GM19043 (cell line): Measurements from ENCODE around the gene FAM3B.
A peak's percentile ranks its signal among the peaks of the same experiment; 100 is the strongest.

Experiments used
- ATAC-seq: cut with Tn5 transposase; IDR thresholded peaks from one replicate; pipeline ENCODE4 v1.9.1; 2021; ENCODE audit warnings: low read depth; ENCODE audit not compliant: unreplicated experiment

The FAM3B gene

DNA sequence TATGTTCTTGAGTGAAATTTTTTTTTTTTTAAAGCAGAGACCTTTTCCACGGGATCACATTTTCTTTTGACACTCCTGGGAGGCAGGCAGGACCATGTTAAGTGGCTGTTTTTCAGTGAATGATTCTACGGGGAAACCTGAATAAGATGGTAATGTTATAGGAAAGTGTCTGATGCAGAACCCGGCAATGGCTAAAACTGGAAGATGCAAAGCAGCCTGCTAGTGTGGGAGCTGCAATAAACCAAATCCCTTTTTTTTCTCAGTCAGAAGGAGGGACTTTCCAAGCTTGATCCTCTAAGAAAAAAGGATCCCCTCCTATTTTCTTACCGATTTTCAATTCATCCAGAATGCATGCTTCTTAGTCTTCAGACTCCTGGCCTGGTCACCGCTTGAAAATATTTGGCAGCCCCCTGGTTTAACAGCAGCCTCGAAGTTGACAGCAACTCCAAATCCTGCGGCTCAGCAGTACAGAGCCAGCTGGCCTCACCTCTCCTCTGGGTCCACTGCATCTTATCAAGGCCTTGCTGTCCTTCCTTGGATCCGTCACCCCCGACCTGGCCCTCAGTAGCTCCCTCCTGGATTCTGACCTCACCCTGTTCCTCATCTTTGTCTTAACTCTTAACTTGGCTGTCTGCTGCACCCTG is 50.8 kb downstream of the FAM3B start:
- no peak for ATAC-seq

DNA sequence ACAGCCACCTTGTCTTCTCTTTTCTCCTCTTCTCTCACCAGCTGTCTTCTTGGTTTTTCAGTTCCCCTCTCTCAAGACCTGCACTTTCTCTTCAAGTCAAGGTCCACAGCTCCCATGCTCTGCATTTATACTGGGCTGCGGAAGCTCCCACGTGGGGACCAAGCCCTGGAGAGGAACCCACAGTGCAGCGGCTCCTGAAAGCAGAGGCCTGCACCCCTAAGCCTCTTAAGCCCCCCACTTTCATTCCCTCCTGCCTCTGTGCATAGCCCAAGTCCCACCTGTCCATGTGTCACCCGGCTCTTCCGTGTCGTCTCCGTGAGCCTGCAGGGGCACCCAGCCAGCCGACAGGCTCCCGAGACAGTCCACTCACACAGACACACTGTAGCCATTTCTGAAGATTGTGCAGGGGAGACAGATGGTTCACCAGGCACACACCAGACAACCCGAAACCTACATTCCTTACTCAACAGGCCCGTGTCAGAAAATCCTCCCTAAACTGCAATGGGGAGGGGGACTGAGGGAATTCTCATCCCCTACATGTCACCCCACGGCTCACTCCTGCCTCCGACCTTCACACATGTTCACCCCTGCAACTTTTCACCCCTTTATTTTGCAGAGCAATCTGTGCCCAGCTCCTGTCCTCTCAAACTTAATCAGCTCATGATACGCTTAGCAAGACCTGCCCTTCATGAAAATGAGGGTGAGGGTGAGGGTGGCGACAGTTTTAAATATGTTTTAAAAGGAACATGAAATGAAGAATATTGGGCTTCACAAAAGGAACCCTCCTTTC is 51.5 kb downstream of the FAM3B start:
- ATAC-seq = peak; percentile 52

DNA sequence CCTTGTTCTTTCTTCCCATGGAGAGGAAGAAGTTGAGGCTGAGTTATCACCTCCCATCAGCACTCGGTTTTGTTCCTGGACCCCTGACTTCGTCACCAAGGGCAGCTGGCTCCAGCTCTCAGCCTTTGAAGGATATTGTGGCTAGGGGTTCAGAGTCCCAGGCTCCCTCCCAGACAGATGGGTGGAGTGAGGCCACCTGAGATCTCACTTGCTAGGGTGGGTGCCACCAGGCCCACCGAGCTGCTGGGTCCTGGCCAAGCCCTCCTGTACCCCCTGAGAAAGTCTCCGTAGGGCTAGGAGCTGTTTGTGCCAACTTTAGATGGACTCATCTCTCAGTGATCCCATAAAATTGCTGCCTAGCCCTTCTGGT is 52.1 kb downstream of the FAM3B start:
- no peak for ATAC-seq

DNA sequence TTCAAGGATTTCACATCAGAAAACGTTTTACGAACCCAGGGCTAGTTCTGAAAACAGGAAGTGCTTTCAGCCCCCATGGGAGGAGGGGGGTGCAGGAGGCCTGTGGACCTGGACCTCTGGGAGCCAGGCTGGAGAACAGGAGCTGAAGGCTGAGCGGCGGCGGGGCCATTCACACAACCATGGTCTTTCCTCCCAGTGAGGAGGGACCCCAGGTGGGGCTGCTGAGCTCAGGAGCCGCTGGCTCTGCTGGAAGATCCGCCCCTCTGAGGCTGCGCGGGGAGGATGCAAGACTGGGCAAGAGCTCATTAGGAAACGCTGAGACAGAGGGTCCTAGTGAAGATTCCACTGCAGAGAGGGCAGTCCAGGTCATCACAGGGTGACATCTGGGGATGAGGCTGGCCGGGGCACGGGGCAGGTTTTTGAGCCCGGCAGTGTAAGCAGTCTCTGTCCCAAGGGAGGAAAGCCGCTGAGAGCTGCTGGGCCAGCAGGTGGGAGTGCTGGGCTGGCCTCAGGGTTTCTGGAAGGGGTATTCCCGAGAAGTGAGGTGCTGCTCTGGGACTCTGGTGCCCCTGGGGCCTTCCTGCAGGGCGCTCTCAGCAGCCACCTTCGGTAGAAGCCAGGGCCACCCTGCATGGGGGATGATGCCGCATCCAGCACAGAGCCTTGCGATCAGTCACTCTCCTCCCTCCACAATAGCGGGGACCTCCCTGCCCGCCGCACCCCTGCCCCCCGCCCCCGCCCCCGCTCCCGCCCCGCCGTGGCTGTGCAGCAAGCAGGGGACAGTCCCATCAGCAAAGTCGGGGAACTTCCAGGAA is 52.7 kb downstream of the FAM3B start:
- ATAC-seq = peak; percentile 34

DNA sequence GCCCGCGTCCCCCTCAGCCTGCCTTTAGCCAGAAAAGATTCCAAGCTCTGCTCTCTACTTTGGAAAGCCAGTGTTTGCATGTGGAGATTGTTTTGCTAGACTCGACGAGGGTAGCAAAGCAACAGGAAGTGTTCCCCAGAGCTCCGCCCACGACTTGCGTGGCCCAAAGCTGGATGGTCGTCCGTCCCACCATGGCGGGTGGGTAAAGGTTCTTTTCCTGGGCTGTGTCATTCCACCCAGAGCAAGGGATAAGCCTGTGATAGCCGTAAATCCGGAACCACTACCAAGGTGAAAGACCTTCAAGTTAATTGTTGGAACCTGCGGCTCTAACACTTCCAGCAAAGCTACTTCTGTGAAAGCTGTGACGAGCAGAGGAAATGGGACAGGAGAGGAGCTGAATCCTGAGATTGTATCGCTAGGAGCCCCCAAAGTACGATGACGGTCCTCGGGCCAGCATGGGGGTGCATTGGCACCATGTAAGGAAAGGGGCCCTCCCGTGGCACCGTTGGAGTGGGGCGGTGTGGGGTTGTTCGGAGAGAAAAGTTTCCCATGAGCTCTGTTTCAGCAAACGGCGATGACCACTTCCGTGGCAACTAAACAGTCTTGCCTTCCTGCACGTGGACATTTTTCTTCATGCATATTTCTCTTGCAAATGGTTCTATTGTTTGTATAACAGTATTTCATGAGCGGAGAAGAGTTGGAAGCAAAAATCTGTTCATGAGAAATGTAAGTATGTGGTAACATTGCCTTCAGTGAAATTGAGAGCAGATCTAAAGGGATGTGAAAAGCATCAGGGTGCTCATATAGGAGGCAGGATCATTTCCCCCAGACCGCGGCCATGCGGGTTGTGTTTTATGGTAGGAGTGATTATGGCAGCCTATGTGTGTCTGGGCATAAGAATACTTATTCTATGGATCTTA is 53.6 kb downstream of the FAM3B start:
- ATAC-seq = peak; percentile 11

DNA sequence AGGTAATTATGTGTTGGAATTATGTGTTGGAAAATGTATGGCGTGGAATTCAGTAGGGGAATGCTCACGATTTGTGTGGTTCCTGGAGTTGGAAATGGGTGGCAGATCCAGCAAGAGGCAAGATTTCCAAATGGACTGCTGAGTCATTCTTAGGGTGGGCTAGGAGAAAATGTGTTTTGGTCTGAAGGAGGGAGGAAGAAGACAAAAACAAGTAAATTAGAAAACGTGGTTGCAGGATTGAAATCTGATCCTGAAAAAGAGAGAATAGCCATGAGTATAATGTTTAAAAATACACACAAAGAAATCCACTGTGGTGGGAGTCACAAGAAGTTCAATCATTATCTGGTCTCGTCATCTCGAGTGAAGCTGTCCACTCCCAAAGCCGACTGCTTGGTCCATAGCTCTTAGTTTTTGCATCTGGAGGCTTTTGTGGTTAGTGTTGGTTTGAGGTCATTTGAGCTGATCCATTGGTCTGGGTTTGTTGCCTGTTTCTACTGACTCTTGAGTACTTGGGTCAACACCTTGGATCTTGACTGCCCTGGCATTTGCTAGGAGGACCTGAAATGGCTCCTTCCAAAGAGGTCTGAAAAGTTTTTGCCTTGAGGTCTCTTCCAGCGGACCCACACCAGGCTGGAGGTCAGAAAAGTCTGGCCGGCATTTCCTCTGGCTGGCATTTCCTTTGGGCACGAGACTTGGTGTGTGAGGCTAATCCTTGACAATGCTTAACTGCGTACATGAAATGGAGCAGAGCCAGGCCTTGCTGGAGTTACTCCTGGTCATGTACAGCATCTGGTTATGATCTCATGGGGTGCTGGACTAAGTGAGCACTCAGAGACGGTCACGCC is 54.5 kb downstream of the FAM3B start:
- no peak for ATAC-seq

DNA sequence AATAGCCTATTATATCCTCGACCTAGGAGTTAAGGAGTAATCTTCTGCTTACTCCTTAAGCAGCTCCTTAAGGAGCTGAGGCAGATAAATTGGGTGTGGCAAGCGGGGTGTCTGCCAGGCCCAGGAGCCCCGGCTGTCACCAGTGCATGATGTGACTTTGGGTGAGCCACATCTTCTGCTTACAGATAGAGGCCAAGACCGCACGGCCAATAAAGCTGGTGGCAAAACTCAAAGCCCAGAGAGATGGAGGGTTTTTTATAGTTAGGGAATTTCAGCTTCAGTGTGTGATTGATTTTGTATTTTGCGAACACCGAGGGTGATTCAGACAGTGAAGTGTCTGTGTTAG is 55.1 kb downstream of the FAM3B start:
- no peak for ATAC-seq

DNA sequence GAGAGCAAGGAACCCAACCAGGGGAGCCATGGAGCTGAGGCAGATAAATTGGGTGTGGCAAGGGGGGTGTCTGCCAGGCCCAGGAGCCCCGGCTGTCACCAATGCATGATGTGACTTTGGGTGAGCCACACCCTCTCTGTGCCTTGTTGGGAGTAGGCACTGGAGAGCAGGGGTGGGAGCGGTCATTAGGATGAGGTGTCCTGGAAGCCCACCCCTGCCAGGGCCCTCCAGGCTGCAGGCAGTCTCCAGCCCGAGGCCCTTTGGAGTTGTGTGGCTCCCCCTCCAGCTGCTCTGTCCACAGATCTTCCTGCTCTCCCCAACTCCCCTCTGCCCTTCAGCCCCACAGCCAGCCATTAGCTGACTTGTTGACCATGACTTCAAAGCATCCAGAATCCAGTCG is 56.7 kb downstream of the FAM3B start:
- no peak for ATAC-seq

DNA sequence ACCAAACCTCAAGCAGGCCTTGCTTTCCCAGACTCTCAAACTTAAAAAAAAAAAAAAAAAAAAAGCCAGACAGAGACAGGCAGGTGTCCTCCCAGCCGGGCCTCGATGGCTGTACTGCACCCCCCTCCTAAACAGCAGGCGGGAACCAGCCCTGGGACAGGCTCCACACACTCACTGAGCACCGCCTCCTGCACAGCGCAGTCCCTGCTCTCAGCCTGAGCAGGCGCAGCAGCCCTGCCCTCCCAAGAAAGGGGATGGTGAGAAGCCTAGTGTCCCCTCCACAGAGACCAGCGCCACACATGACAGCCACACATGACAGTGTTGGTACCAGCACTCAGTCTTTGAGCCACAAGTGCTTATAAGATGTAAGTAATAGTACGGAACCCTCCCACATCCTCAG is 57.2 kb downstream of the FAM3B start:
- ATAC-seq = no peak

DNA sequence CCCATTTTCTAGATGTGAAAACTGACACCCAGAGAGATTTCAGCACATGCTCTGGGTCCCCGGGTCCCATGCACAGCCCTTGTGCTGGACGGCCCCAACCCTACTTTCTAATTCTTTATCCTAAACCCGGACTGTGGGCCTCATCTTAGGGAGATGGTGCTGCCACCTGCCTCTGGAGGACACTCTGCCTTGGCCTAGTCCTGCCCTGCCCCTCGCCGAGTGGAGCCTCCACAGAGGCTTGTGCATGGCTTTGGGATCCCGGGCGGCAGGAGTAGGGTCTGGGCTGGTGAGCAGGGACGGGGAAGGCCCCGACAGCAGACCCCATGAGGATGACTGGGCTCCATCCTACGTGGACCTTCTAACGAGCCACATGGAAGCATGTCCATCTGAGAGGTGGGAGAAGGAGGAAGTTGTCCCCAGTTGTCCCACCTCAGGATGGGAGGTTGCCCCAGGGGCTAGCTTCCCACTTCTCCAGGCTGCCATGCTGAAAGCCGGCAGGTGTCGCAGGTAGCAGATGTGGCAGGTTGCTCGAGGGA is 57.6 kb downstream of the FAM3B start:
- ATAC-seq = no peak

DNA sequence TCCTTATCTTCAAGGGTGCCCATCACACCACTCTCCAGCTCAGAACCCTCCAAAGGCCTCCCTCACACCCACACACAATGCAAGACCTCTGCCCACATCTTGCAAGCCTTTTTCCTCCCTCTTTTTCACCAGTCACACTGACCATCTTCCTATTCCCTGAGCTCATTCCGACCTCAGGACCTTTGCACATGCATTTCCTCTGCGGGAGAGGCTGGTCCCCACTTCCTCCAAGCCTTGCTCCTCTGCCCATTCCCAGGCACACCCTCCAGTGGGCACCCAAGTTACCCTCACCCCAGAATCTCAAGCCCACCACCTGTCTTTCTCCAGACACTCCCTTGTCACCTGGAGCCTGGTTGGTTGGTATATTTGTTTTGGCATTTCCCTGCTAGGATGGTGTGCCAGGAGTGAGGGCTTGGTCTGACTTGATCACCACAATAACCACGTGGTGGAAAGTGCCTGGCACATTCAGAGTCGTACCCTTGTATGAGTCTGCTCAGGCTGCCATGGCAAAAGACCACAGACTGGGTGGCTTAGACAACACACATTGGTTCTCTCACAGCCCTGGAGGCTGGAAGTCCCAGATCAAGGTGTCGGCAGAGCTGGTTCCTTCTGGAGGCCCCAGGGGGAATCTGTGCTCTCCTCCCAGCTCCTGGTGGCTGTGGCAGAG is 58.4 kb downstream of the FAM3B start:
- no peak for ATAC-seq

DNA sequence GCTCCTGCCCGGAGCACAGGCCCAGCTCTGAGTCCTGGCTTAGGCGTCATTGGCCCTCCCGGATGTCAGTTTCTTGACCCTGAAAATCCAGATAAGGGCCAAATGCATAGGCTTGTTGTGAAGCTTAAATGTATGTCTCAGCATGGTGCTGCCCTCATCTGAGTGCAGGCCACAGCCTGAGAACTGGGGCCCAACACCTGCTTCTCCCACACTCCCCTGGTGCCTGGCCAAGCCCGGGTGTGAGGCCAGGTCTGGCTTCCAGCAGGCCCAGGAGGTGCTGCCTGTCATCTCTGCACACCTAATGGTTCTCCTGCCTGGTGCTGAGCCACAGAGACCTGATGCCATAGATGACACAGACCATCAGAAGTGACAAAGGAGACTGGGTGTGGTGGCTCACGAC is 59.3 kb downstream of the FAM3B start:
- no peak for ATAC-seq

DNA sequence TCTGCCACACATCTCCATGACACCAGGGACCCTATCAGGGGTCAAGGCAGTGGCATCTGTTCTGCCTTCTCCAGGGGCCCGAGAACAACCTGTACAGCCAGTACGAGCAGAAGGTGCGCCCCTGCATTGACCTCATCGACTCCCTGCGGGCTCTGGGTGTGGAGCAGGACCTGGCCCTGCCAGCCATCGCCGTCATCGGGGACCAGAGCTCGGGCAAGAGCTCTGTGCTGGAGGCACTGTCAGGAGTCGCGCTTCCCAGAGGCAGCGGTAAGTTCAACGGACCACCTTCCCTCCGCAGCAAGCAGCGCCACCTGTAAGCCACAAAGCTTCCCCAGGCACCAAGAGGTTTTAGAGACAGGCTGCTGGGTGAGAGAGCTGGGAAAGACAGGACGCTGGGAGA is 61.1 kb downstream of the FAM3B start:
- ATAC-seq = no peak

DNA sequence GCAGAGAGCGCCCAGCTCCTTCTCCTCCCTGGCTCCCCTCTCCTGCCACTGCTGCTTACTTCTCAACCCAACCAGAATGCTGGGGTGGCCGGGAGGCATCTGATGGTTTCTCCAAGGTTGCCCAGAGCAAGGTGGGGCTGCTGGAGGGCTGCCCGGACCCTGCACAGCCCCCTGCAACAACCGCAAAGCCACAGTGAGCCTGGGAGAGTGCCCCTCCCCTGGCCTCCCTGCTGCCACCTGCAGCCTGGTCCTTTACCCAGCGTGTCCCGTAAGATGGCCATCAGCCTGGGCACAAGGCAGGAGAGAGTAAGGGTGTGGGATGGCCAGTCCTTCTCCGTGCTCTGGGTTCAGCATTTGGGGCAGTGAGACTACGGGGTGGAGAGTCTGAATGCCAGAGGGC is 62.2 kb downstream of the FAM3B start:
- ATAC-seq = no peak

DNA sequence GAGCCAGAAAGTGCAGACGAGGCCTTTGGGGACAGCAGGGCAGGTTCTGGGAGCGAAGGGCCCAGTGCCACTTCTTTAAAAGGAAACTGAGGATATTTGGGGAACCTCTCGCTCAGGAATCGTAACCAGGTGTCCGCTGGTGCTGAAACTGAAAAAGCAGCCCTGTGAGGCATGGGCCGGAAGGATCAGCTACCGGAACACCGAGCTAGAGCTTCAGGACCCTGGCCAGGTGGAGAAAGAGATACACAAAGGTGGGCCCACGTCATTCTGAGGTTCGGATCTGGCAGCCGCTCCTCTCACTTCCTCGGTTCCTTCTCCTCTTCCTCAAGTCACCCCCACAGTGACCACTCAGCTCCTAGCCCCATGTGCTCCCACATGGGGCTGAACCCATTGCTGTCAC is 63.3 kb downstream of the FAM3B start:
- ATAC-seq = no peak

DNA sequence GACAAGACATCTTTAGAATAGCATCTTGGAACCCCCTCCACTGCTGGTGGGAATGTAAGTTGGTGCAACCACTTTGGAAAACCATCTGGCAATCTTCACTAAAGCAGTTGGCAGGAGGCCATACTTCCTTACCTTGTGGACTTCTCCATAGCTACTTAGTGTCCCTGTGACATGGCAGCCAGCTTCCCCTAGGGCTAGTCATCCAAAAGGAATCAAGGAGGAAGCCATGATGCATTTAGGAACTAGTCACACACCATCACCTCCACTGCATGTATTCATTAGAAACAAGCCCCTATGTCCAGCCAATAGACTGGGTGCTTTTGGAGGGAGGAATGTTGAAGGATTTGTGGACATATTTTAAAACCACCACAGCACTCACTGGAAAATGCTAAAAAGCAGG is 65.1 kb downstream of the FAM3B start:
- no peak for ATAC-seq

DNA sequence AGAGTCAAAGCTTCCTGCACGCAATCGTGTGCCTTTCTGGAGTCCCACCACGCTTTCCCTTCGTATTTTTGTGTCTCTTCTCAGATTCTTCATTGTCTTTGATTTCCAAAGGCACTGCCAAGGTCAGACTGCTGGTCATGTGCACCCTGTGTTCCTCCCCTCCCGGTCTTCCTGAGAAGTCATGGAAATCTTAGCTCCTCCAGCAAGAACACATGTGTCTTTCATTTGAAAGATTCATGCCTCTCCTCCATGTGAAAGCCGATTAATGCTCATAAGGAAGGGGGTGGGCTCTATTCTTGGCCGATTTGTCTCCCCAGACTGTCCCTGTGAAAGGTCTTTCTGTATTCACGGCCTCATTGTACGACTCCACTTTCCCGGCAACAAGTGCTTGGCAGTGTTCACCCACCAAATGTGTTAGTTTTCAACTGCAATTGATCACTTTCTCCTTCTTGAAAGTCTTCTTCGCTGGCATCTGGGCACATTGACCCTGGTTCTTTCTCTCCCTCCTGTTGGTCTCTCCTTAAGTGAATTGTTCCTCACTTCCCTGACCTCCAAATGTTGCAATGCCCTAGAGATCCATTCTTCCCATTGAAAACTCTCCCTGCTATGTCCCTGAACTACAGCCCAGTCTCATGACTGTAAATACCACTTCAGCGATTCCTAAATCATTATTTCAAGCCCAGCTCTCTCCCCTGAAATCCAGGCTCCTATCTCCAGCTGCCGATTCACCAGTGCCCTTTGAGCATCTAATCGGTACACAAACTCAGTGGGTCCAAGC is 70.6 kb downstream of the FAM3B start:
- no peak for ATAC-seq

DNA sequence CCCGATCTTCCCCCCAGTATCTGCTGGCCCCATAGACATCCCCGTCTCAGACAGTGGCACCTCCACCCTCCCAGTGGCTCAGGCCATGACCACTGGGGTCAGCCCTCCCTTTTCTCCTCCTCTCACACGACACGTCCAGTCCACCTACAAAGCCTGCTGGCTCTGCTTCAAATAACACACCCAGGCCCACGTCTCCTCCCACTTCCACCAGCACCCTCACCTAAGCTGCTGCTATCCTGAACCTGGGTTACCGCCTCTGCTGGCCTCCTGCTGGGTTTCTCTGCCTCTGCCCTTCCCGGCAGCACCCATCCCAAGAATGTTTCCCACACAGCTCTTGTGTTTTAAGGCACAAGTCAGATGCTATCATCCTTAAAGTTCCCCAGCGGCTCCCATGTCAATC is 71.2 kb downstream of the FAM3B start:
- no peak for ATAC-seq
